ENCODE measurements around the gene CES2.

The CES2 gene

DNA sequence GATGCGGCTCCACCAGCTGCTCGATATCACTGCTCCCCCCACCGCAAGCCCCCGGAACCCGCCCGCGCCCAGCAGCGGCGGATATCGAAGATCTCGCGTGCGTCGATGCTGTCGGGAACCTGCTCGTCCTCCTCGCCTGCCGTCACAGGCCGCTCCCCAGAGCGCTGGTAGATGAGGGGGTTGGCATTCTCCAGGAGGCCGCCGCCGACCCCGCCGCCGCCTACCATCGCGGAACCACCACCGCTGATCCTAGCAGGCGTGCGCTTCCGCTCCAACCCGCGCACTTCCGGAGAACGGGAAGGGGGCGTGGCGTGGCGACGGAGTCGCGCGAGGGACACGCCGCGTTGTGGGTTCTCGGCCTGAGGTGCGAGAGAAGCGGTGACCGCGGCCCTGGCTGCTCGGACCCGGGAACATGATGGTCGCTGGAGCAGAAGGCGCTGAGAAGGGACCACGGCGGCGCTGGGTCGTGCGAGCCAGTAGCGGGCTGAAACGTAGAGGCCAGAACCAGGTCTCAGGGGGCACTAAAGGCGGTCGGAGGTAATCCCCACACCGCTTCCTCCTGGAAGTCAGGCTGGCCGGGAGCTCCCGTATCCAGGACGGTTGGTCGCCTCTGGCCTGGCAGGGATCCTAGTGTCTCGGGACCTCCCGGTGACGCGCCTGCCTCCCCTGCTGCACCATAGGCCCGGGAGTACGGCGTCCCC lies 1.0 kb upstream of the CES2 start, which contains the start of gene CIAO2B (continued):
- TF ChIP-seq, protein P1, sequence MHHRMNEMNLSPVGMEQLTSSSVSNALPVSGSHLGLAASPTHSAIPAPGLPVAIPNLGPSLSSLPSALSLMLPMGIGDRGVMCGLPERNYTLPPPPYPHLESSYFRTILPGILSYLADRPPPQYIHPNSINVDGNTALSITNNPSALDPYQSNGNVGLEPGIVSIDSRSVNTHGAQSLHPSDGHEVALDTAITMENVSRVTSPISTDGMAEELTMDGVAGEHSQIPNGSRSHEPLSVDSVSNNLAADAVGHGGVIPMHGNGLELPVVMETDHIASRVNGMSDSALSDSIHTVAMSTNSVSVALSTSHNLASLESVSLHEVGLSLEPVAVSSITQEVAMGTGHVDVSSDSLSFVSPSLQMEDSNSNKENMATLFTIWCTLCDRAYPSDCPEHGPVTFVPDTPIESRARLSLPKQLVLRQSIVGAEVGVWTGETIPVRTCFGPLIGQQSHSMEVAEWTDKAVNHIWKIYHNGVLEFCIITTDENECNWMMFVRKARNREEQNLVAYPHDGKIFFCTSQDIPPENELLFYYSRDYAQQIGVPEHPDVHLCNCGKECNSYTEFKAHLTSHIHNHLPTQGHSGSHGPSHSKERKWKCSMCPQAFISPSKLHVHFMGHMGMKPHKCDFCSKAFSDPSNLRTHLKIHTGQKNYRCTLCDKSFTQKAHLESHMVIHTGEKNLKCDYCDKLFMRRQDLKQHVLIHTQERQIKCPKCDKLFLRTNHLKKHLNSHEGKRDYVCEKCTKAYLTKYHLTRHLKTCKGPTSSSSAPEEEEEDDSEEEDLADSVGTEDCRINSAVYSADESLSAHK (tag by site-specific recombination; IDR thresholded peaks at IDR 0.05), result no peak
- TF ChIP-seq ZNF354C (tag by site-specific recombination; IDR thresholded peaks at IDR 0.05; ENCODE audit: borderline replicate concordance, low read depth) (no peak), ZNF302 (tag by site-specific recombination; IDR thresholded peaks at IDR 0.05; ENCODE audit: low read depth) (no peak), ZBTB48 (tag by site-specific recombination; IDR thresholded peaks at IDR 0.05) (peak; percentile 48; the same call in 1 of the 2 replicates), ZNF324 (tag by site-specific recombination; IDR thresholded peaks at IDR 0.05) (no peak), BCL6B (tag by site-specific recombination; IDR thresholded peaks at IDR 0.05) (no peak), BCL11A (tag by site-specific recombination; IDR thresholded peaks at IDR 0.05; ENCODE audit: low read depth) (no peak), ZIC2 (tag by site-specific recombination; IDR thresholded peaks at IDR 0.05) (peak; percentile 97), ZBTB8A (tag by site-specific recombination; IDR thresholded peaks at IDR 0.05) (0 out of 2 replicates have a peak, but pooled peaks have one; percentile 30), BCL11B (tag by site-specific recombination; IDR thresholded peaks at IDR 0.05; ENCODE audit: low read depth) (no peak), KLF1 (tag by site-specific recombination; IDR thresholded peaks at IDR 0.05) (peak; percentile 54; the same call in 1 of the 2 replicates), ZBTB6 (tag by site-specific recombination; IDR thresholded peaks at IDR 0.05) (no peak; the same call in 1 of the 2 replicates), PRDM1 (tag by site-specific recombination; IDR thresholded peaks at IDR 0.05) (no peak), ZNF596 (tag by site-specific recombination; IDR thresholded peaks at IDR 0.05) (no peak), ZFHX2 (tag by site-specific recombination; conservative IDR thresholded peaks at IDR 0.05) (peak; percentile 89), PRDM2 (tag by site-specific recombination; IDR thresholded peaks at IDR 0.05; ENCODE audit: borderline replicate concordance) (no peak)
- TF ChIP-seq, protein P2, sequence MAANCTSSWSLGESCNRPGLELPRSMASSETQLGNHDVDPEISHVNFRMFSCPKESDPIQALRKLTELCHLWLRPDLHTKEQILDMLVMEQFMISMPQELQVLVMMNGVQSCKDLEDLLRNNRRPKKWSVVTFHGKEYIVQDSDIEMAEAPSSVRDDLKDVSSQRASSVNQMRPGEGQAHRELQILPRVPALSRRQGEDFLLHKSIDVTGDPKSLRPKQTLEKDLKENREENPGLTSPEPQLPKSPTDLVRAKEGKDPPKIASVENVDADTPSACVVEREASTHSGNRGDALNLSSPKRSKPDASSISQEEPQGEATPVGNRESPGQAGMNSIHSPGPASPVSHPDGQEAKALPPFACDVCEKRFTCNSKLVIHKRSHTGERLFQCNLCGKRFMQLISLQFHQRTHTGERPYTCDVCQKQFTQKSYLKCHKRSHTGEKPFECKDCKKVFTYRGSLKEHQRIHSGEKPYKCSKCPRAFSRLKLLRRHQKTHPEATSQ (tag by site-specific recombination; IDR thresholded peaks at IDR 0.05), result 0 out of 2 replicates have a peak, but pooled peaks have one; percentile 20
- TF ChIP-seq, protein P3, sequence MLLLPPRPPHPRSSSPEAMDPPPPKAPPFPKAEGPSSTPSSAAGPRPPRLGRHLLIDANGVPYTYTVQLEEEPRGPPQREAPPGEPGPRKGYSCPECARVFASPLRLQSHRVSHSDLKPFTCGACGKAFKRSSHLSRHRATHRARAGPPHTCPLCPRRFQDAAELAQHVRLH (tag by site-specific recombination; IDR thresholded peaks at IDR 0.05), result peak; percentile 91
- TF ChIP-seq, protein P4, sequence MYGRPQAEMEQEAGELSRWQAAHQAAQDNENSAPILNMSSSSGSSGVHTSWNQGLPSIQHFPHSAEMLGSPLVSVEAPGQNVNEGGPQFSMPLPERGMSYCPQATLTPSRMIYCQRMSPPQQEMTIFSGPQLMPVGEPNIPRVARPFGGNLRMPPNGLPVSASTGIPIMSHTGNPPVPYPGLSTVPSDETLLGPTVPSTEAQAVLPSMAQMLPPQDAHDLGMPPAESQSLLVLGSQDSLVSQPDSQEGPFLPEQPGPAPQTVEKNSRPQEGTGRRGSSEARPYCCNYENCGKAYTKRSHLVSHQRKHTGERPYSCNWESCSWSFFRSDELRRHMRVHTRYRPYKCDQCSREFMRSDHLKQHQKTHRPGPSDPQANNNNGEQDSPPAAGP (tag by site-specific recombination; IDR thresholded peaks at IDR 0.05), result peak; percentile 21; the same call in 1 of the 2 replicates
- TF ChIP-seq, protein P5, sequence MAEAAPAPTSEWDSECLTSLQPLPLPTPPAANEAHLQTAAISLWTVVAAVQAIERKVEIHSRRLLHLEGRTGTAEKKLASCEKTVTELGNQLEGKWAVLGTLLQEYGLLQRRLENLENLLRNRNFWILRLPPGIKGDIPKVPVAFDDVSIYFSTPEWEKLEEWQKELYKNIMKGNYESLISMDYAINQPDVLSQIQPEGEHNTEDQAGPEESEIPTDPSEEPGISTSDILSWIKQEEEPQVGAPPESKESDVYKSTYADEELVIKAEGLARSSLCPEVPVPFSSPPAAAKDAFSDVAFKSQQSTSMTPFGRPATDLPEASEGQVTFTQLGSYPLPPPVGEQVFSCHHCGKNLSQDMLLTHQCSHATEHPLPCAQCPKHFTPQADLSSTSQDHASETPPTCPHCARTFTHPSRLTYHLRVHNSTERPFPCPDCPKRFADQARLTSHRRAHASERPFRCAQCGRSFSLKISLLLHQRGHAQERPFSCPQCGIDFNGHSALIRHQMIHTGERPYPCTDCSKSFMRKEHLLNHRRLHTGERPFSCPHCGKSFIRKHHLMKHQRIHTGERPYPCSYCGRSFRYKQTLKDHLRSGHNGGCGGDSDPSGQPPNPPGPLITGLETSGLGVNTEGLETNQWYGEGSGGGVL (tag by site-specific recombination; IDR thresholded peaks at IDR 0.05), result peak; percentile 73
- TF ChIP-seq, protein P6, sequence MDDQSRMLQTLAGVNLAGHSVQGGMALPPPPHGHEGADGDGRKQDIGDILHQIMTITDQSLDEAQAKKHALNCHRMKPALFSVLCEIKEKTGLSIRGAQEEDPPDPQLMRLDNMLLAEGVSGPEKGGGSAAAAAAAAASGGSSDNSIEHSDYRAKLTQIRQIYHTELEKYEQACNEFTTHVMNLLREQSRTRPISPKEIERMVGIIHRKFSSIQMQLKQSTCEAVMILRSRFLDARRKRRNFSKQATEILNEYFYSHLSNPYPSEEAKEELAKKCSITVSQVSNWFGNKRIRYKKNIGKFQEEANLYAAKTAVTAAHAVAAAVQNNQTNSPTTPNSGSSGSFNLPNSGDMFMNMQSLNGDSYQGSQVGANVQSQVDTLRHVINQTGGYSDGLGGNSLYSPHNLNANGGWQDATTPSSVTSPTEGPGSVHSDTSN (CRISPR knock-in tag; IDR thresholded peaks at IDR 0.05), result no peak

Data from HEK293 (cell line).